ENCODE results near the gene ELMO1.

ELMO1 gene

DNA sequence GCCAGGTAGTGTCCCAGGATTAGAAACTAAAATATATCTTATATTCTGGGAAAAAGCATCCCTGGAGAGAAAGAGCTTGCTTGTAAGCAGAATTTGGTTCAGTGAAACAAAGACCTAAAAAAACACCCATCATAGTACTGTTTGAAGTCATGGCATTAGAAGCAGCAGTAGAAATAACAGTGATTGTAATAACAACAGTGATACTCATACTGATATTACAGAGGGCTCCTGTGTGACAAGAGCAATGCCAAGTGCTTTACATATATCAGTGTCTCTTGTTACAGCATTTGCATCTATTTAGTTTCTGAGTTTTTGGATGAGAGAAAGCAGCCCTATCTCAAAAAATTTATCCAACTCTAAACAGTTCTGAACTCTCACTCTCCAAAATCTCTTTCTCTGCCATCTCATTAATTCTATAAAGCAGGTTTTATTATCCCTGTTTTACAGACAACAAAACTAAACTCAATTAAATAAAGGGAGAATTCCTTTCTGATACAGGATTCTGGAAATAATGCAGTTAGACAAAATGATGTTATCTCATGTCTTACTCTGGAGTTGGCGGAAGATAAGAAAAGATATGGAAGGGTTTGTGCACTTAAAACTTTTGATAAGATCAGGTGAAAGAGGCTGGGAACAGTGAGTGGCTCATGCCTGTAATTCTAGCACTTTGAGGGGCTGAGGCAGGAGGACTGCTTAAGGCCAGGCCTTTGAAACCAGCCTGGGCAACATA lies 577.9 kb downstream of the ELMO1 start:
- Histone ChIP-seq H3K36me3 (ENCODE audit: control insufficient read depth, low read length) (peaks cover 22% of the 10 kb centered on the region), H3K4me2 (ENCODE audit: low read length) (no peak overlapping the region), H3K4me3 (ENCODE audit: low read length) (no peak overlapping the region), H3F3A (ENCODE audit: control insufficient read depth, insufficient read depth) (no peaks in the 10 kb centered on the region), H3K27me3 (ENCODE audit: control insufficient read depth, low read length) (no peaks in the 10 kb centered on the region), H3K79me2 (ENCODE audit: control insufficient read depth, low read length) (no peaks in the 10 kb centered on the region), H3K27ac (ENCODE audit: low read depth, low read length) (no peak overlapping the region), H3K9me2 (replicated peaks; ENCODE audit: control insufficient read depth, low read length) (no peaks in the 10 kb centered on the region), H3K4me1 (ENCODE audit: control insufficient read depth, low read length) (peaks cover 8% of the 10 kb centered on the region), H3K9me3 (ENCODE audit: control insufficient read depth, insufficient read depth, low read length) (no peaks in the 10 kb centered on the region), H4K20me1 (ENCODE audit: control insufficient read depth, insufficient read depth, low read depth, low read length) (no peaks in the 10 kb centered on the region)
- TF ChIP-seq EZH2phosphoT487 (IDR thresholded peaks at IDR 0.05; ENCODE audit: borderline replicate concordance, low read length): no peak
- TF ChIP-seq, protein P1, sequence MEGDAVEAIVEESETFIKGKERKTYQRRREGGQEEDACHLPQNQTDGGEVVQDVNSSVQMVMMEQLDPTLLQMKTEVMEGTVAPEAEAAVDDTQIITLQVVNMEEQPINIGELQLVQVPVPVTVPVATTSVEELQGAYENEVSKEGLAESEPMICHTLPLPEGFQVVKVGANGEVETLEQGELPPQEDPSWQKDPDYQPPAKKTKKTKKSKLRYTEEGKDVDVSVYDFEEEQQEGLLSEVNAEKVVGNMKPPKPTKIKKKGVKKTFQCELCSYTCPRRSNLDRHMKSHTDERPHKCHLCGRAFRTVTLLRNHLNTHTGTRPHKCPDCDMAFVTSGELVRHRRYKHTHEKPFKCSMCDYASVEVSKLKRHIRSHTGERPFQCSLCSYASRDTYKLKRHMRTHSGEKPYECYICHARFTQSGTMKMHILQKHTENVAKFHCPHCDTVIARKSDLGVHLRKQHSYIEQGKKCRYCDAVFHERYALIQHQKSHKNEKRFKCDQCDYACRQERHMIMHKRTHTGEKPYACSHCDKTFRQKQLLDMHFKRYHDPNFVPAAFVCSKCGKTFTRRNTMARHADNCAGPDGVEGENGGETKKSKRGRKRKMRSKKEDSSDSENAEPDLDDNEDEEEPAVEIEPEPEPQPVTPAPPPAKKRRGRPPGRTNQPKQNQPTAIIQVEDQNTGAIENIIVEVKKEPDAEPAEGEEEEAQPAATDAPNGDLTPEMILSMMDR (IDR thresholded peaks at IDR 0.05; ENCODE audit: low read depth, low read length, poor library complexity, severe bottlenecking): no peak

DNA sequence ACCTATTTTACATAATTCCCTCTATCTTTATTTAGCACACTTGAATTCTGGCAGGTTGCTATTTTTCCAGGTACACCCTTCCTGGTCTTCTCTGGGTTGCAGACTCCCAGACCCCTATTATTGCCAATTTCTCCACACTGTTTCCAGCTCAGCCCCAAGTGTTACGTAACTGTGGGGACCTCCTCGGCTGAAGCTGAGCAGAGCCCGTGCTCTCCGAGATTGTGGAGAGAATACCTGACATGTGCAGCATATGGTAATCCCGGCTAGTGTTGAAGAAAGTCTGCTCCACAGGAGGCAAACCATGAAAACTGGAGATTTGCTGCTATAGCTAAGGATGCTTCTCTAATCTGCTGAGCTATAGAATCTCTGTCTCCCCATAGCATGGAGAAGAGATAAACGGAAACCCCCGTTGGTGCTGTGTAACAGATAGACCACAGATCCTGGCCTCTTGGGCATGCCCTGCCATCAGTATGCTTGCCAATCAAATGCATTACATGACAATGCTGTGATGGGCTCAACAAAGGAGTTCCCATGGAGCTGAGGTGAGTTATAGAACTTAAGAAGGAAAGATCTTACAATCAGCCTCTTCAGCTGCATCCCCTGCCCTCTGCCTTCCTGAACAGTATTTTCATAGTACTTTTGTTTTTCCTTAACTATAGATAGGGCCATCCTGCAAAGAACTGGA lies 579.8 kb downstream of the ELMO1 start:
- peaks cover 8% of the 10 kb centered on the region for H3K4me1 ChIP-seq (ENCODE audit: control insufficient read depth, low read length)
- H3K4me3 ChIP-seq (ENCODE audit: low read length): no peak overlapping the region
- peaks cover 26% of the 10 kb centered on the region for H3K36me3 ChIP-seq (ENCODE audit: control insufficient read depth, low read length)
- no peak overlapping the region for H3K27ac ChIP-seq (ENCODE audit: low read depth, low read length)
- H3K27me3 ChIP-seq (ENCODE audit: control insufficient read depth, low read length): no peaks in the 10 kb centered on the region
- H3K9me2 ChIP-seq (replicated peaks; ENCODE audit: control insufficient read depth, low read length): no peaks in the 10 kb centered on the region
- no peaks in the 10 kb centered on the region for H4K20me1 ChIP-seq (ENCODE audit: control insufficient read depth, insufficient read depth, low read depth, low read length)
- H3F3A ChIP-seq (ENCODE audit: control insufficient read depth, insufficient read depth): no peaks in the 10 kb centered on the region
- no peaks in the 10 kb centered on the region for H3K9me3 ChIP-seq (ENCODE audit: control insufficient read depth, insufficient read depth, low read length)
- TF ChIP-seq EZH2phosphoT487 (IDR thresholded peaks at IDR 0.05; ENCODE audit: borderline replicate concordance, low read length): no peak
- TF ChIP-seq, protein P1 (IDR thresholded peaks at IDR 0.05; ENCODE audit: low read depth, low read length, poor library complexity, severe bottlenecking): no peak
- H3K4me2 ChIP-seq (ENCODE audit: low read length): no peak overlapping the region
- H3K79me2 ChIP-seq (ENCODE audit: control insufficient read depth, low read length): no peaks in the 10 kb centered on the region

DNA sequence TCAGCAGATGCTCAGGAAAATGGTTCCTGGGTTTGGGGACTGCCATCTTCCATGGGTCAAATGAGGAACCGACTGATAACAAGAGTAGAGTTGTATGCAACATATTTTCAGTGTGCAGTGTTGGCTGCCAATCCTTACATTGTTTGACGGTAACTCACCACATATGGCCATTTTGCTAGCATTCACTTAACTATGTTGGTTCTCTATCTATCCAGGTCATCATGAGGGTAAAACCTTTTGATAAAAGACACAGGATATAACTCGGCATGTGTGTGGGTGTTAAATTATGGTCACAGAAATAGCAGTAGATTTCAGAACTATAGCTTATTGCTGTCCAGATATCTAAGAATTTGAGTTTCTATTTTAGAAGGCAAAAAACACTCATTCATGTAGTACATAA lies 583.6 kb downstream of the ELMO1 start:
- no peaks in the 10 kb centered on the region for H3K27me3 ChIP-seq (ENCODE audit: control insufficient read depth, low read length)
- H3K36me3 ChIP-seq (ENCODE audit: control insufficient read depth, low read length): peaks cover 16% of the 10 kb centered on the region
- no peak overlapping the region for H3K27ac ChIP-seq (ENCODE audit: low read depth, low read length)
- H3F3A ChIP-seq (ENCODE audit: control insufficient read depth, insufficient read depth): no peaks in the 10 kb centered on the region
- no peaks in the 10 kb centered on the region for H3K9me3 ChIP-seq (ENCODE audit: control insufficient read depth, insufficient read depth, low read length)
- TF ChIP-seq, protein P1 (IDR thresholded peaks at IDR 0.05; ENCODE audit: low read depth, low read length, poor library complexity, severe bottlenecking): no peak
- no peak for TF ChIP-seq EZH2phosphoT487 (IDR thresholded peaks at IDR 0.05; ENCODE audit: borderline replicate concordance, low read length)
- H3K79me2 ChIP-seq (ENCODE audit: control insufficient read depth, low read length): no peaks in the 10 kb centered on the region
- H3K4me1 ChIP-seq (ENCODE audit: control insufficient read depth, low read length): peaks cover 8% of the 10 kb centered on the region
- H3K9me2 ChIP-seq (replicated peaks; ENCODE audit: control insufficient read depth, low read length): no peaks in the 10 kb centered on the region
- no peaks in the 10 kb centered on the region for H4K20me1 ChIP-seq (ENCODE audit: control insufficient read depth, insufficient read depth, low read depth, low read length)
- H3K4me2 ChIP-seq (ENCODE audit: low read length): no peak overlapping the region
- H3K4me3 ChIP-seq (ENCODE audit: low read length): no peak overlapping the region
